Fibroblast of skin of left biceps (primary cell): ENCODE data around the gene SLAMF7.

Experiments
- DNase-seq, 2 experiments: peaks; one replicate each; pipeline ENCODE4 v3.0.0-alpha.2; 2013; ENCODE audit warnings: low read depth in 2 of 2

SLAMF7 gene

GRCh38 chr1:160800645-160801408, 61.8 kb downstream of the SLAMF7 start:
- no peak for DNase-seq

- no peak for DNase-seq
These were observed 63.0 kb downstream of the SLAMF7 start for GRCh38 chr1:160801836-160802580.
